ENCODE results near the gene DOCK4. TPM values are rescaled to one million over a fixed set of nuclear protein-coding genes. Genes with fewer than 3 reads are reported as not detected.

Gene DOCK4
- total RNA-seq, 1 donor from 2014 or later, result 44.1 TPM

DNA sequence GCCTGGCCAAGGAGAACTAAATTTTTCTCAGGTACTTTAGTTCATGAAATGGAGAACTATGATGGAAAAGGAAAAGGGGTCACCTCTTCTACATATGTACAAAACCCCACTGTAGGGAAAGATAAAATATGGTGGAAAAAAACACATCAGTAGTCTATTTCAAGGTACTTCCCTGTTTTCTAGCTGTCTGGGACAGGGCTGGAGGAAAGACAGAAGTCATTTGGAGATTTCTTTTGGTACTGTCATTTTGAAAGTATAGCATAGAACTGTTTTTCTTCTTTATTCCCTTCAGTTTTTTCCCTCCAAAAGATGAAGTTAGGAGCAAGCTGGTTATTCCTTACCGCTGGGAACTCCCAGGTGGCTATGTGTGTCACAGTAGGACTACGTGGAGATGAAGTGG lies 196.1 kb downstream of the DOCK4 start:
- Mint-ChIP-seq H3K4me3 (ENCODE audit: unreplicated experiment) (no peak overlapping the region), H3K27ac (ENCODE audit: unreplicated experiment) (no peak overlapping the region), H3K36me3 (ENCODE audit: unreplicated experiment) (peaks cover 2% of the 10 kb centered on the region), H3K27me3 (ENCODE audit: unreplicated experiment) (no peaks in the 10 kb centered on the region), H3K9me3 (ENCODE audit: unreplicated experiment) (no peaks in the 10 kb centered on the region), H3K4me1 (ENCODE audit: unreplicated experiment) (peaks cover 22% of the 10 kb centered on the region)
- no peak for DNase-seq (ENCODE audit: extremely low spot score, unreplicated experiment)
- TF ChIP-seq, protein P1, sequence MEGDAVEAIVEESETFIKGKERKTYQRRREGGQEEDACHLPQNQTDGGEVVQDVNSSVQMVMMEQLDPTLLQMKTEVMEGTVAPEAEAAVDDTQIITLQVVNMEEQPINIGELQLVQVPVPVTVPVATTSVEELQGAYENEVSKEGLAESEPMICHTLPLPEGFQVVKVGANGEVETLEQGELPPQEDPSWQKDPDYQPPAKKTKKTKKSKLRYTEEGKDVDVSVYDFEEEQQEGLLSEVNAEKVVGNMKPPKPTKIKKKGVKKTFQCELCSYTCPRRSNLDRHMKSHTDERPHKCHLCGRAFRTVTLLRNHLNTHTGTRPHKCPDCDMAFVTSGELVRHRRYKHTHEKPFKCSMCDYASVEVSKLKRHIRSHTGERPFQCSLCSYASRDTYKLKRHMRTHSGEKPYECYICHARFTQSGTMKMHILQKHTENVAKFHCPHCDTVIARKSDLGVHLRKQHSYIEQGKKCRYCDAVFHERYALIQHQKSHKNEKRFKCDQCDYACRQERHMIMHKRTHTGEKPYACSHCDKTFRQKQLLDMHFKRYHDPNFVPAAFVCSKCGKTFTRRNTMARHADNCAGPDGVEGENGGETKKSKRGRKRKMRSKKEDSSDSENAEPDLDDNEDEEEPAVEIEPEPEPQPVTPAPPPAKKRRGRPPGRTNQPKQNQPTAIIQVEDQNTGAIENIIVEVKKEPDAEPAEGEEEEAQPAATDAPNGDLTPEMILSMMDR (IDR thresholded peaks at IDR 0.05), result no peak

DNA sequence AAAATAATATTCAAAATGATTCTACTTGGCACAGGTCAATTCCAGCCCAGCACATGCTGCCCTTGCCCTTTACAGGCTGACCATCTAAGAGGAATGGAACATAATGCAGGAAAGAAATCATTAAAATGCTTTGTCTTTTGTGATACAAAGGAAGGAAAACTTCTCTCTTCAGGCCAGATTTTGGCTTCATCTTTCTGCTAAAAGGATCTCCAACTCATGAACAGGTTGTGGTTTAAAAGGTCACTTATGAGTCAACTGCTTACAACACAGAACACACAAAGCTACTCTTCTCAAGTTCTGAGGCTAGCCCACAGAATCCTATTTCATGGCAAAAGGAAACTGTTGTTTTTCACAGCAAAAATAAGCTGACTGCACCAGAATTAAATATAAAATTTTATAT lies 197.1 kb downstream of the DOCK4 start:
- H3K4me1 Mint-ChIP-seq (ENCODE audit: unreplicated experiment), result peaks cover 30% of the 10 kb centered on the region
- peak overlapping the region; percentile 42 for H3K27ac Mint-ChIP-seq (ENCODE audit: unreplicated experiment)
- no peaks in the 10 kb centered on the region for H3K27me3 Mint-ChIP-seq (ENCODE audit: unreplicated experiment)
- no peak for DNase-seq (ENCODE audit: extremely low spot score, unreplicated experiment)
- peaks cover 2% of the 10 kb centered on the region for H3K36me3 Mint-ChIP-seq (ENCODE audit: unreplicated experiment)
- H3K4me3 Mint-ChIP-seq (ENCODE audit: unreplicated experiment), result no peak overlapping the region
- TF ChIP-seq, protein P1 (IDR thresholded peaks at IDR 0.05), result no peak
- H3K9me3 Mint-ChIP-seq (ENCODE audit: unreplicated experiment), result no peaks in the 10 kb centered on the region

DNA sequence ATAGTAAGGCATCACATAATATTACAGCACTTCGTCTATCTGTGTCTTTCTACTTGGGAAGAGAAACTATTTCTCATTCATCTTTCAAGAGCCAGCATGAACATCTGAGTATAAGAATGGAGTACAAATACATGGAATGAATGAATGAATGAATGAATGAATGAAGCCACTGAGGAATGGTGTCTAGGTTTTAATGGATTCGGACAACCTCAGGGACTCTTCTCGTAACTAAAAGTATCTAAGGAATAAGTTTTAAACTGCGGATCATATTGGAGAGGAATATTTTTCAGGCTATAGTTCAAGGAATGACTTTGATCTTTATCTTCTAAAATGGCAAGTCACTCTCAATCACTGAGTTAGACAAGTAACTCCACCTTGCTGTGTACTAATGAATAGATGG lies 199.0 kb downstream of the DOCK4 start:
- no peak overlapping the region for H3K27ac Mint-ChIP-seq (ENCODE audit: unreplicated experiment)
- no peaks in the 10 kb centered on the region for H3K27me3 Mint-ChIP-seq (ENCODE audit: unreplicated experiment)
- TF ChIP-seq, protein P1 (IDR thresholded peaks at IDR 0.05), result no peak
- no peaks in the 10 kb centered on the region for H3K9me3 Mint-ChIP-seq (ENCODE audit: unreplicated experiment)
- DNase-seq (ENCODE audit: extremely low spot score, unreplicated experiment), result no peak
- peaks cover 30% of the 10 kb centered on the region for H3K4me1 Mint-ChIP-seq (ENCODE audit: unreplicated experiment)
- H3K4me3 Mint-ChIP-seq (ENCODE audit: unreplicated experiment), result no peak overlapping the region
- H3K36me3 Mint-ChIP-seq (ENCODE audit: unreplicated experiment), result peaks cover 8% of the 10 kb centered on the region

DNA sequence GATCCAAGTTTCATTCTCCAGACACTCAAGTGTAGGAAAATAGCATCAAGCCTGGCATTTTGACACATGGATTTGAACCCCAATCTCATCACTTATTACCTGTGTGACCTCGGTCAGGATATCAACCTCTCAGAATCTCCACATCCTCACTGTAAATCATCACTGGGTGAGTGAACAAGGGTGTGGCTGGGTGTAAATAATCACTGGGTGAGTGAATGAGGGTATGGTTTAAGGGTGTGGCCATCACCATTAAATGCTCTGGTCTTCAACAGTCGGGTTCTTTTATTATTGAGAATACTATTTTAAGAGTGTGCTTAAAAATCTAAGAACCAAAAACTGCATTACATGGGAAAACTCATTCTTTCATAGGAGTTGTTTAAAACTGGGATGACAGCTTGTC lies 200.1 kb downstream of the DOCK4 start:
- Mint-ChIP-seq H3K9me3 (ENCODE audit: unreplicated experiment) (no peaks in the 10 kb centered on the region), H3K27ac (ENCODE audit: unreplicated experiment) (no peak overlapping the region), H3K27me3 (ENCODE audit: unreplicated experiment) (no peaks in the 10 kb centered on the region), H3K4me3 (ENCODE audit: unreplicated experiment) (no peak overlapping the region), H3K4me1 (ENCODE audit: unreplicated experiment) (peaks cover 35% of the 10 kb centered on the region), H3K36me3 (ENCODE audit: unreplicated experiment) (peaks cover 8% of the 10 kb centered on the region)
- DNase-seq (ENCODE audit: extremely low spot score, unreplicated experiment), result no peak
- TF ChIP-seq, protein P1 (IDR thresholded peaks at IDR 0.05), result no peak

DNA sequence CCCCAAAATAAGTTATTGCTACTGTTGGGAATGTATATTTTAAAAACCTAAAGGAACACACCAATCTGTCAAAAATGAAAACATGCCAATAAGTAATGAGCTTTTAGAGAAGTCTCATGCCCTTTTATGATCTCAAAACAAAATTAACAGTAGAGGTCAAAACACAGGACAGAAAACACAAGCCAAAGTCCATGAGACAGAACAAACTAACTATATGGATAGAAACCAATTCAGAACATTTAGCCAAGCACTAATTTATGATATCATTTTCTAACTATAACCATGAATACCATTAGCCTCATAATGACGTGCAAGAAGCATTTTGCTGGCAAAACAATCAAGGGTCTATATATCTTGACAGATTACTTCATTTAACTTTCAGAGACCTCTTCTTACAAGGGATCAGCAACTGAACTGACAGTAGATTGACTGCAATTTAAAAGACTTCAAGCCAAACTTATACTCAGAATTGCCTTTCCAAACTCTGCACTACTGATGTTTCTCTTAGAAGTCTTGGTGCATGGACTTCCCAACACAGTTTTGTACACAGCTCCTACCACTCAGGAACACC lies 200.9 kb downstream of the DOCK4 start:
- peaks cover 8% of the 10 kb centered on the region for H3K36me3 Mint-ChIP-seq (ENCODE audit: unreplicated experiment)
- no peak overlapping the region for H3K4me3 Mint-ChIP-seq (ENCODE audit: unreplicated experiment)
- H3K27me3 Mint-ChIP-seq (ENCODE audit: unreplicated experiment), result no peaks in the 10 kb centered on the region
- peaks cover 40% of the 10 kb centered on the region for H3K4me1 Mint-ChIP-seq (ENCODE audit: unreplicated experiment)
- H3K9me3 Mint-ChIP-seq (ENCODE audit: unreplicated experiment), result no peaks in the 10 kb centered on the region
- TF ChIP-seq, protein P1 (IDR thresholded peaks at IDR 0.05), result no peak
- H3K27ac Mint-ChIP-seq (ENCODE audit: unreplicated experiment), result no peak overlapping the region
- no peak for DNase-seq (ENCODE audit: extremely low spot score, unreplicated experiment)

All from osteocyte (in vitro differentiated cells).